Mesenchymal stem cell (in vitro differentiated cells and primary cell): ENCODE results near the gene HHIP.

ENCODE experiments used
- DNase-seq: peaks from one replicate; pipeline ENCODE4 v3.0.0-alpha.2; 2013
- H2AFZ ChIP-seq: one replicate; pipeline ENCODE4 v1.6.1; 2013; ENCODE audit warnings: low read depth, mild to moderate bottlenecking, control low read depth, inconsistent platforms, low read length, moderate library complexity
- H2AK5ac ChIP-seq: 2 replicates; pipeline ENCODE4 v1.6.1; 2013; ENCODE audit warnings: low read length, moderate library complexity, mild to moderate bottlenecking, inconsistent platforms; ENCODE audit not compliant: severe bottlenecking
- H2BK120ac ChIP-seq: one replicate; pipeline ENCODE4 v1.6.1; 2013; ENCODE audit warnings: low read depth, mild to moderate bottlenecking, inconsistent platforms, low read length, moderate library complexity
- H2BK12ac ChIP-seq, 2 experiments: one replicate each; pipeline ENCODE4 v1.6.1; 2013; ENCODE audit warnings: inconsistent platforms in 2 of 2, low read length in 2 of 2, mild to moderate bottlenecking in 2 of 2, moderate library complexity in 2 of 2, control low read depth in 1 of 2
- H2BK15ac ChIP-seq: one replicate; pipeline ENCODE4 v1.6.1; 2013; ENCODE audit warnings: mild to moderate bottlenecking, low read depth, inconsistent platforms; ENCODE audit not compliant: poor library complexity, severe bottlenecking
- H2BK5ac ChIP-seq: 2 replicates; pipeline ENCODE4 v1.6.1; 2013; ENCODE audit warnings: low read depth, mild to moderate bottlenecking, low read length, control low read depth, inconsistent platforms; ENCODE audit not compliant: poor library complexity, severe bottlenecking
- H3K14ac ChIP-seq, 2 experiments: one replicate each; pipeline ENCODE4 v1.6.1; 2013; ENCODE audit warnings: inconsistent platforms in 2 of 2, low read length in 2 of 2, control low read depth in 1 of 2, mild to moderate bottlenecking in 1 of 2, moderate library complexity in 1 of 2
- H3K18ac ChIP-seq, 2 experiments: one replicate each; pipeline ENCODE4 v1.6.1; 2013; ENCODE audit warnings: inconsistent platforms in 2 of 2, low read length in 2 of 2, control low read depth in 1 of 2, low read depth in 1 of 2, mild to moderate bottlenecking in 1 of 2
- H3K23ac ChIP-seq, 2 experiments: one replicate each; pipeline ENCODE4 v1.6.1; 2013; ENCODE audit warnings: inconsistent platforms in 2 of 2, low read length in 2 of 2, mild to moderate bottlenecking in 2 of 2, moderate library complexity in 2 of 2, control low read depth in 1 of 2
- H3K27ac ChIP-seq: 2 replicates; pipeline ENCODE4 v1.5.1; 2013; ENCODE audit warnings: mild to moderate bottlenecking, moderate library complexity, low read length, control low read depth, inconsistent platforms; ENCODE audit not compliant: poor library complexity, severe bottlenecking
- H3K27me3 ChIP-seq, 2 experiments: 2 replicates each; pipeline versions ENCODE4 v1.6.1 to v1.7.0; 2013; ENCODE audit warnings: low read length in 2 of 2, mild to moderate bottlenecking in 2 of 2, moderate library complexity in 2 of 2, control low read depth in 1 of 2, inconsistent platforms in 1 of 2; ENCODE audit not compliant: control insufficient read depth in 1 of 2, insufficient read depth in 1 of 2
- H3K36me3 ChIP-seq, 2 experiments: 2 replicates each; pipeline versions ENCODE4 v1.6.1 to v1.7.0; 2013; ENCODE audit warnings: low read length in 2 of 2, control low read depth in 1 of 2, inconsistent platforms in 1 of 2, low read depth in 1 of 2, mild to moderate bottlenecking in 1 of 2; ENCODE audit not compliant: insufficient read depth in 2 of 2, control insufficient read depth in 1 of 2
- H3K4ac ChIP-seq, 2 experiments: one replicate each; pipeline ENCODE4 v1.6.1; 2013; ENCODE audit warnings: inconsistent platforms in 2 of 2, low read length in 2 of 2, mild to moderate bottlenecking in 2 of 2, moderate library complexity in 2 of 2, control low read depth in 1 of 2, low read depth in 1 of 2
- H3K4me1 ChIP-seq: 2 replicates; pipeline ENCODE4 v1.6.1; 2013; ENCODE audit warnings: low read depth, low read length, control low read depth; ENCODE audit not compliant: control insufficient read depth, insufficient read depth
- H3K4me2 ChIP-seq: 2 replicates; pipeline ENCODE4 v1.6.1; 2013; ENCODE audit warnings: low read length, mild to moderate bottlenecking, inconsistent platforms; ENCODE audit not compliant: poor library complexity, severe bottlenecking
- H3K4me3 ChIP-seq, 2 experiments: 2 replicates each; pipeline versions ENCODE4 v1.5.1 to v1.7.0; 2013; ENCODE audit warnings: low read length in 2 of 2, mild to moderate bottlenecking in 2 of 2, control low read depth in 1 of 2, low read depth in 1 of 2; ENCODE audit not compliant: insufficient read depth in 1 of 2
- H3K79me1 ChIP-seq: replicated peaks from 2 replicates; pipeline ENCODE4 v1.6.1; 2013; ENCODE audit warnings: mild to moderate bottlenecking, control low read depth, low read length, inconsistent platforms; ENCODE audit not compliant: poor library complexity, severe bottlenecking
- H3K9ac ChIP-seq: 2 replicates; pipeline ENCODE4 v1.7.0; 2013; ENCODE audit warnings: mild to moderate bottlenecking, low read length, moderate library complexity
- H3K9me3 ChIP-seq: 2 replicates; pipeline ENCODE4 v1.7.0; 2013; ENCODE audit warnings: mild to moderate bottlenecking, low read length; ENCODE audit not compliant: control insufficient read depth
- H4K8ac ChIP-seq: one replicate; pipeline ENCODE4 v1.6.1; 2013; ENCODE audit warnings: inconsistent platforms, mild to moderate bottlenecking, low read length, moderate library complexity
- H4K91ac ChIP-seq: one replicate; pipeline ENCODE4 v1.6.1; 2013; ENCODE audit warnings: mild to moderate bottlenecking, low read length, inconsistent platforms
- WGBS: methylation state at CpG from one replicate; pipeline ENCODE4 v1.1.7; 2013; ENCODE audit warnings: mixed read lengths; 5-methylcytosine and 5-hydroxymethylcytosine counted together

The HHIP gene

GRCh38 chr4:144681806-144682205 is 35.9 kb downstream of the HHIP start:
- H3K9me3 ChIP-seq, result no peaks in the 10 kb centered on the region
- no peak overlapping the region for H2AFZ ChIP-seq
- H3K27ac ChIP-seq, result no peak overlapping the region
- no peak overlapping the region for H3K4ac ChIP-seq
- H3K36me3 ChIP-seq, result no peaks in the 10 kb centered on the region
- 75% methylated on average over 3 of the region's 3 CpGs for WGBS
- H2AK5ac ChIP-seq, result no peak overlapping the region
- H3K79me1 ChIP-seq, result no peaks in the 10 kb centered on the region
- no peak overlapping the region for H3K14ac ChIP-seq
- no peaks in the 10 kb centered on the region for H3K27me3 ChIP-seq
- no peak overlapping the region for H3K4me2 ChIP-seq
- no peaks in the 10 kb centered on the region for H3K4me1 ChIP-seq
- H3K18ac ChIP-seq, result no peak overlapping the region
- H3K9ac ChIP-seq, result no peak overlapping the region
- H2BK120ac ChIP-seq, result no peak overlapping the region
- no peak overlapping the region for H3K23ac ChIP-seq
- H3K4me3 ChIP-seq, result no peak overlapping the region
- no peak overlapping the region for H2BK15ac ChIP-seq
- H4K91ac ChIP-seq, result no peak overlapping the region
- no peak for DNase-seq
- H2BK12ac ChIP-seq, result no peak overlapping the region
- no peak overlapping the region for H4K8ac ChIP-seq
- no peak overlapping the region for H2BK5ac ChIP-seq

GRCh38 chr4:144683516-144683915 is 37.6 kb downstream of the HHIP start:
- Histone ChIP-seq H2BK5ac (no peak overlapping the region), H3K9ac (no peak overlapping the region), H2BK15ac (no peak overlapping the region), H3K14ac (no peak overlapping the region), H3K4me3 (no peak overlapping the region), H3K27me3 (no peaks in the 10 kb centered on the region), H3K36me3 (no peaks in the 10 kb centered on the region), H3K79me1 (no peaks in the 10 kb centered on the region), H3K18ac (no peak overlapping the region), H2BK120ac (no peak overlapping the region), H4K91ac (no peak overlapping the region), H2AK5ac (no peak overlapping the region), H3K4me2 (no peak overlapping the region), H2AFZ (no peak overlapping the region), H3K23ac (no peak overlapping the region), H3K9me3 (no peaks in the 10 kb centered on the region), H3K27ac (no peak overlapping the region), H3K4me1 (no peaks in the 10 kb centered on the region), H2BK12ac (no peak overlapping the region), H4K8ac (no peak overlapping the region), H3K4ac (no peak overlapping the region)
- WGBS, result 89% methylated on average over 5 of the region's 8 CpGs
- DNase-seq, result no peak

- H2AK5ac ChIP-seq, result no peak overlapping the region
- no peaks in the 10 kb centered on the region for H3K4me1 ChIP-seq
- WGBS, result 89% methylated on average over 2 of the region's 3 CpGs
- H3K9ac ChIP-seq, result no peak overlapping the region
- H3K27ac ChIP-seq, result no peak overlapping the region
- H4K8ac ChIP-seq, result no peak overlapping the region
- no peaks in the 10 kb centered on the region for H3K79me1 ChIP-seq
- H4K91ac ChIP-seq, result no peak overlapping the region
- H3K4ac ChIP-seq, result no peak overlapping the region
- no peak overlapping the region for H2BK5ac ChIP-seq
- H3K23ac ChIP-seq, result no peak overlapping the region
- no peak overlapping the region for H3K4me2 ChIP-seq
- H3K4me3 ChIP-seq, result no peak overlapping the region
- H3K14ac ChIP-seq, result no peak overlapping the region
- no peak overlapping the region for H2BK120ac ChIP-seq
- H2AFZ ChIP-seq, result no peak overlapping the region
- no peaks in the 10 kb centered on the region for H3K36me3 ChIP-seq
- H3K27me3 ChIP-seq, result no peaks in the 10 kb centered on the region
- no peak overlapping the region for H3K18ac ChIP-seq
- H2BK12ac ChIP-seq, result no peak overlapping the region
- H3K9me3 ChIP-seq, result no peaks in the 10 kb centered on the region
- DNase-seq, result no peak
- no peak overlapping the region for H2BK15ac ChIP-seq
These were observed 40.0 kb downstream of the HHIP start for GRCh38 chr4:144685911-144686310.

- no peak overlapping the region for H2BK15ac ChIP-seq
- no peak overlapping the region for H2BK12ac ChIP-seq
- H3K27ac ChIP-seq, result no peak overlapping the region
- no peak for DNase-seq
- H2AFZ ChIP-seq, result no peak overlapping the region
- no peak overlapping the region for H3K9ac ChIP-seq
- no peak overlapping the region for H3K23ac ChIP-seq
- H3K4me2 ChIP-seq, result no peak overlapping the region
- 100% methylated on average over 1 of the region's 2 CpGs for WGBS
- no peak overlapping the region for H4K8ac ChIP-seq
- H2AK5ac ChIP-seq, result no peak overlapping the region
- no peak overlapping the region for H3K4me3 ChIP-seq
- no peak overlapping the region for H4K91ac ChIP-seq
- no peak overlapping the region for H3K14ac ChIP-seq
- no peaks in the 10 kb centered on the region for H3K9me3 ChIP-seq
- H3K4me1 ChIP-seq, result no peaks in the 10 kb centered on the region
- no peak overlapping the region for H2BK120ac ChIP-seq
- H3K4ac ChIP-seq, result no peak overlapping the region
- no peaks in the 10 kb centered on the region for H3K27me3 ChIP-seq
- no peaks in the 10 kb centered on the region for H3K36me3 ChIP-seq
- no peak overlapping the region for H3K18ac ChIP-seq
- no peaks in the 10 kb centered on the region for H3K79me1 ChIP-seq
- H2BK5ac ChIP-seq, result no peak overlapping the region
These were observed 41.0 kb downstream of the HHIP start for GRCh38 chr4:144686921-144687320.
